A673 (cell line): Measurements from ENCODE around the gene ZBTB44.

Source experiments
- CTCF ChIP-seq: fragments of 300-800, 200-600 bp; sonication (generic); conservative IDR thresholded peaks from 2 replicates; pipeline ENCODE4 v1.5.1; 2017; ENCODE audit warnings: low read depth, mild to moderate bottlenecking, antibody characterized with exemption, low read length, moderate library complexity, mixed read lengths
- EZH2 ChIP-seq: fragments of 200-600 bp; sonication (generic); IDR thresholded peaks from 2 replicates; pipeline ENCODE4 v1.6.1; 2017; ENCODE audit warnings: borderline replicate concordance, low read depth, mild to moderate bottlenecking, mixed read lengths, antibody characterized with exemption, low read length; ENCODE audit not compliant: poor library complexity, severe bottlenecking

- TF ChIP-seq CTCF (no peak), EZH2 (no peak)
Observed at GRCh38 chr11:130330101-130330684, 15.5 kb upstream of the ZBTB44 start.
